ENCODE data around the gene COPS9.

- TF ChIP-seq REST (IDR thresholded peaks at IDR 0.05; ENCODE audit: insufficient read depth in 1 of 2, low read depth in 2 of 2, low read length in 2 of 2) (no peak), POLR2AphosphoS5 (IDR thresholded peaks at IDR 0.05; ENCODE audit: low read depth, low read length) (no peak)
Measured at GRCh38 chr2:240167588-240167880, 31.4 kb upstream of the COPS9 start.
